ENCODE measurements around the gene DNAI1. TPM values are rescaled to one million over a fixed set of nuclear protein-coding genes. Genes with fewer than 3 reads are reported as not detected.

DNAI1 gene
- polyA plus RNA-seq, 4 donors, result 0.15 to 3.2 (median 2.0) TPM

- DNase-seq (ENCODE audit: low read depth in 4 of 4, low spot score in 3 of 4), result no peak
These were observed 52.2 kb downstream of the DNAI1 start for GRCh38 chr9:34510497-34511468.

DNA sequence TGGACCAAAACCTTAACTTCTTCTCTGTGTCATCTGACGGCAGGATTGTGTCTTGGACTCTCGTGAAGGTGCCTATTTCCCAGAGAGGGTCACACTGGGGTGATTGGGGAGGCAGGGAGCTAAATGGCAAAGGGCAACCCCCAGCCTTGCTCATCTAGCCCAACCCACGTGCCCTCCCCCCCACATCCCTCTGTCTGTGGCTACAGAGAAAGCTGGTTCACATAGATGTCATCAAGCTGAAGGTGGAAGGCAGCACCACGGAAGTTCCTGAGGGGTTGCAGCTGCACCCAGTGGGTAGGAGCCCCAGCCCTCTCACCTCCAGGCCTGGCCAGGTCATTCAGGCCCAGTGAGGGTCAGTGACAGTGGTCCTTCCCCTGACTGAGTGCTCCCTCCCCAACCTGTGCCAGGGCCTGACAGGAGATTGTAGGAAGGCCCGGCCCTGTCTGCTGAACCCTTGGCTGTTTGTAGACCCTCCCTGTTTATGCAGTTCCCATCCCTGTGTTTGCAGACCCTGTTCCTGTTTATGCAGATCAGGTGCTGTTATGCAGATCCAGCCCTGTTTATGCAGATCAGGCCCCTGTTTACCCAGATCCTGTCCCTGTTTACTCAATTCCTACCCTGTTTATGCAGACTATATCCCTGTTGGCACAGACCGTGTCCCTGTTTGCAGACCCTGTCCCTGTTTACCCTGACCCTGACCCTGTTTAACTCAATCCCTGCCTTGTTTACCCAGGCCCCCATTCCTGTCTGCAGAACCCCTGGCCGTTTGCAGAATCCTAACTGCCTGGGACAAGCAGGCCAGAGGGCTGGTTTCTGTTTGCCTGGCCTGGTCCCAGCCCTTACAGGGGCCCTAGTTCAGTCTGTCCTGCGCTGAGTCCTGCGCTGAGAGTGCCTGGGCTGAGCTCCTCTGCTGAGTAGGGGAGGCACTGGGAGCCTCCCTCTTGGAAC is 53.8 kb downstream of the DNAI1 start:
- DNase-seq (ENCODE audit: low read depth in 4 of 4, low spot score in 3 of 4), result no peak

DNA sequence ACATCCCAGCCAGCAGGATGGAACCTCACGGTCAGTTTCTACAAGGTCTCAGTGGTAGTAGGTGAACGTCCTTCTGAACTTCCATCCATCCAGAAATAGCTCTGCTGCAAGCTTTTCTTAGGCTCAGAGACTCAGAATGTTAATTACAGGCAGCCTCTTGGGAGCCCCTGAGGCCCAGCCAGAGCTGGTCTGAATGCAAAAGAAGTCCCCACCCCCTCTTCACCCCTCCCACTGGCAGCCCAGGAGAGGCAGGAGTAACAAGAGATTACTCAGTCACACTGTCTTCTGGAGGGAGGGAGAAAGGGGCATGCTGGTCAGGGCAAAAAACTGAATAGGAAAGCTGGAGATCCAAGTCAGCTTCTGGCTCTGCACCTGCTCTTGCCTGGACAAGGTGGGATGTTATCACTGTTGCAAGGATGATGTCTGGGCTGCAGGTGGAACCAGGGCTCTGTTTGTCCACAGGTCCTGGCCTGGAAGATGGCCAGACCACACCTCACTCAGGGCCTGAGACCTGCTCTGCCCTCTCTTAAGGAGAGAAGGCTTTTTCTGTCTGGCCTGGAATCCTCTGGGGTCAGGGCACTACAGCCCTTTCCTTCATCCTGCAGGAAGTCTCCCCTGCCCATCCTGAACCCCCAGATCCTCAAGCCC is 55.1 kb downstream of the DNAI1 start:
- no peak for DNase-seq (ENCODE audit: low read depth in 4 of 4, low spot score in 3 of 4)

- no peak for DNase-seq (ENCODE audit: low read depth in 4 of 4, low spot score in 3 of 4)
These were observed 55.8 kb downstream of the DNAI1 start for GRCh38 chr9:34514401-34514800.

DNA sequence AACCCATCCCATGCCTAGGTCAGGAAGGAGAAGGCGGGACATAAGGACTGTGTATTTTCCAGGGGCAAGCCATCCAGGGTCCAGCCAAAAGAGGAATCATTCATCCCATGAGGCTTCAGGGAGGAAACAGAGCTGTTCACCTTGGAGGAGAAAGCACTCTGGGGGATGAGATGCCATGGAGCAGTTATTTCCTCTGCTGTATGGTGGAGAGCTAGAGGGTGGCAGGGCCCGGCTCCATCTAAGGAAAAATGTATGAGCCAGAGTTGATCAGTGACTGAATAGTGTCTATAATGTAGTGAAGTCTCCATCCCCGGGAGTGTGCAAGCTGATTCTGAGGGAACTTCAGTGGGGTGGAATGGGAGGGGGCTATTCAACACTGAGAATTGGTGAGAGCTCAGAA is 56.2 kb downstream of the DNAI1 start:
- DNase-seq (ENCODE audit: low read depth in 4 of 4, low spot score in 3 of 4), result no peak

- DNase-seq (ENCODE audit: low read depth in 4 of 4, low spot score in 3 of 4), result no peak
These were observed 57.4 kb downstream of the DNAI1 start for GRCh38 chr9:34515959-34516358.

DNA sequence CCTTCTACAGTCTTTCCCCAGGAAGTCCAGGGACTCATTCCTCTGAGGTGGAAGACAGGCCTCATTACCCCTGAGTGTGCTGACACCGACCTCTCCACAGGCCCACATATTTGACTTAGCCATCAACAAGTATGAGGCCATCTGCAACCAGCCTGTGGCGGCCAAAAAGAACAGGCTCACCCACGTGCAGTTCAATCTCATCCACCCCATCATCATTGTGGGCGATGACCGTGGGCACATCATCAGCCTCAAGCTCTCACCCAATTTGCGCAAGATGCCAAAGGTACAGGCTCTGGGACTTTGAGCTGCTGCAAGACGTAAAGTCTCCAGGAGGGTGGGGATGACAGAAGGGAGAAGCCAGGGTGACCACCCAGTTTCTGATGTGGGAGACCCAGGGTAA is 58.6 kb downstream of the DNAI1 start:
- DNase-seq (ENCODE audit: low read depth in 4 of 4, low spot score in 3 of 4), result no peak

DNA sequence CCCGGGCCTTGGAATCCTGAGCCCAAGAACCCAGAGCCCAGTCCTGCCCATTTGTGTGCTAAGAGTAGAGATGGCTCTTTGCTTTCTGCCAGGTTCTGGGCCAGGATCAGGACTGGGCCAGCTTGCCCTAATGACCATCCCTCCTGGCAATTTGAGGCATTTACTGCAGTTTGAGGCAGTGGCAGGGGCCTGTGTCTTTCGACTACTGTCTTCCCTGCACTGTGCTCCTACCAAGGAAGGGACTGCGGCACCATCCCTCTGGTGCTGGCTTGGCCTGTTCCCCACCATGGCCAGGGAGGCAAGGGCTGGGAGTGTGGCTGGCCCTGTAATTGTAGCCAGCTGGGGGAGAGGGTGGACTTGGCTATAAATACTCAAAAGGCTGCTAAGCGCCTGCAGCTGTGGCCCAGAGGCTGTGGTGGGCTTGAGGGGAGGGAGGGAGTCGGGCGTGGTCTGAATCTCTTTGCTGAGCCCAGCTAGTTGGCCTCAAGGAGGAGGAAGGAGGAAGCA is 59.6 kb downstream of the DNAI1 start:
- no peak for DNase-seq (ENCODE audit: low read depth in 4 of 4, low spot score in 3 of 4)

DNA sequence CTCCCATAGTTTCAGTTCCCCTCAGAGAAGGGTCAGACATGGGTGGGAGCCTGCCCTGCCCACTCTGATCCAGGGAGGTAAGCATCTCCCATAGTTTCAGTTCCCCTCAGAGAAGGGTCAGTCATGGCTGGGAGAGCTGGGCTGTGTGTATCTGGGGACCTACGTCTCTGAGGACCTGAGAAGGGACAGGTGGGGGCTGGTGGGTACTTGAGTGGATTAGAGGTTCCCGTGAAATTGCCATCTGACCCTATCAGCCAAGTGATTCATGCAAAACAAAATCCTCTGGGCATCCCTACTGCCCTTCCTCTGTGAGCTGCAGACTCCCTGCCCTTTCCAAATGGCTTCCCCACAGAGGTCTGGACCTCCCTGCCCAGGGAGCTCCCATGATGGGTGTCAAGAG is 60.3 kb downstream of the DNAI1 start:
- DNase-seq (ENCODE audit: low read depth in 4 of 4, low spot score in 3 of 4), result no peak

GRCh38 chr9:34519321-34520020 is 60.9 kb downstream of the DNAI1 start:
- DNase-seq (ENCODE audit: low read depth in 4 of 4, low spot score in 3 of 4), result no peak

DNA sequence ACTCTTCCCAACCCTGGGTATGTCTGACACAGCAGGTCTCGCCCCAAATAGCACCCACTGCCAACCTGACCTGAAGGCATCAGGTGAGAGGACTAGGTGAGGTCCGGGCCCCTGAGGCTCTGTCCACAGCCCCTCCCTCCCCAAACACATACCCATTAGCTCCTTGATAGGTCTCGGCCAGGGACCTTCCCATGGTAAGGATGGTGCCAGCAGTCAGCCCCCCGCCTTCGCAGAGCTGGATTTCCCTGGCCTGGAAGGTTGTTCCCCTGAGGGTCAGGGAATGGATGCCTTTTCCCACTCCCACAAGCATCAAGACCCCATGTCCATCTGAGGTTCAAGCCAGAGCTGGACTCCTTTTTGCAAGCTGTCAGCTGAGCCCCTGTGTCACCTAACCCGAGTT is 61.5 kb downstream of the DNAI1 start:
- DNase-seq (ENCODE audit: low read depth in 4 of 4, low spot score in 3 of 4), result no peak

GRCh38 chr9:34520505-34521385 is 62.1 kb downstream of the DNAI1 start:
- no peak for DNase-seq (ENCODE audit: low read depth in 4 of 4, low spot score in 3 of 4)

DNA sequence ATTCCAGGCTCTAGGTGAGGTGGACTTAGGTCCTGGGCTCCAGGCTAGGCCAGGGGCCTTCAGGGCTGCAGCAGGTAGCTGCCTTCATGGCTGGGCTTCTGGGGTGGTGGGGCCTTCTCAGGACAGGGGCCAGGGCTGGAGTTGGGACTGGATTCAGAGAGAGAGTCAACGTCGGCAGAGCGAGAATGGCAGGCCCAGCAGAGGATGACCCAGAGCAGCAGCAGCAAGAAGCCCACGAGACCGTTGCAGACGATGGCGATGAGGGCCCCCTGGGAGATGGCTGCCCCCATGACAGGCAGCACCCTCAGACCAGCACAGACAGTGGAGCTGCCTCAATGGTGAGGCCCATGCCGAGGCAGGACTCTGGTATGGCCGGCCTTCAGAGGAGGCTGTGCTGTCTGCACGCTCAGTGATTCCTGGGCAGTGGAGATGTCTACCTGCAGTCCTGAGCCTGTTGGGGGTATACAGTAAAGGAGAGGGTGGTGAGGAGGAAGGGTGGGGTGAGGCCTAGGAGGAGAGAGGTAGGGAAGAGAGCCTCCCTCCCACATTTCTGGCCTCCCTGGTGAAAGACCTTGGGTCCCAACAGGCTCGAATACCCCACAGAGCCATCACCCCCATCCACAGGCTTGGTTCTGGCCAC is 62.9 kb downstream of the DNAI1 start:
- no peak for DNase-seq (ENCODE audit: low read depth in 4 of 4, low spot score in 3 of 4)

- no peak for DNase-seq (ENCODE audit: low read depth in 4 of 4, low spot score in 3 of 4)
These were observed 63.7 kb downstream of the DNAI1 start for GRCh38 chr9:34522091-34522887.

DNA sequence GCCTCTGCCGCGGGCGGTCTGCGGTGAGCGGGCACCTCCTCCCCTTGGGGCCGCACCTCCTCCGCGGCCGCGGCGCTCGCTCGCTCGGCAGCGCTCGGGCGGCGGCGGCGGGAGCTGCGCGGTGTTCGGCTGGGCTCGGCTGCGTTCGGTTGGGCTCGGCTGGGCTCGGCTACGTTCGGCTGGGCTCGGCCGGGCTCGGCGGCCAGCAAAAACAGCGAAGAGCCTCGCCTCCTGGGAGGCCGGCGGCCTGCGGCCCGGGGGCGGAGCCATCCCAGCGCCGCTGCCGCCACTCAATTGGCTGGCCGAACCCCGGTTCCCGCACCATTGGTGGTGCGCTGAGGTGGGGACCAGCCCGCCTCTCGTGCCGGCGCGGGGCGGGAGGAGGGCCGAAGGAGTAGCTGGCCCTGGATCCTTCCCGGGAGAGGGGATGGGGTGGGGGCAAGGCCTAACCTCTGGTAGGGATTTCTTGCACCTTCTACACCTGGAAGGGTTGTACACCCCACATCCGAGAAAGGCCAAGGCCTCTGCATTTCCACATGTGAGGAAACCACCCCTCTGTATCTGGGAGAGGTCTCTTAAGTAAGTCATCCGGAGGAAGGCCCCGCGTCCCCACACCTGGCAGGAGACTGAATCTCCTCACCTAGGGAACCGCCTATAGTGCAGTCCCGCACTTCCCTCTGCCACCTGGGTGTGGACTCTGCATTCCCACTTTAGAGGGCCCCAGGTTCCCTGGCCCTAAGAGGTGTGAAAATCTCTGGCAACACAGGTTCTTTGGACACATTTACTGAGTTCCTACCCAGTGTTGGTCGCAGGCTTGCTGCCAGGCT is 64.6 kb downstream of the DNAI1 start, which contains the start of gene ENHO:
ENHO (minus strand) TSS at position 20 of the 827 bp plus-strand sequence. CDS start 1,295 bp downstream, outside the sequence.
- peak; percentile 71 to 81 (median 78) for DNase-seq (ENCODE audit: low read depth in 4 of 4, low spot score in 3 of 4)

- no peak for DNase-seq (ENCODE audit: low read depth in 4 of 4, low spot score in 3 of 4)
These were observed 65.7 kb downstream of the DNAI1 start for GRCh38 chr9:34524349-34524748.

GRCh38 chr9:34526026-34526425 is 67.4 kb downstream of the DNAI1 start:
- no peak for DNase-seq (ENCODE audit: low read depth in 4 of 4, low spot score in 3 of 4)
